SK-N-SH treated with all-trans-retinoic acid at 6 μM for 48 hours (cell line): Measurements from ENCODE around the gene BHLHA15.

Experiments
- ARNTL ChIP-seq: fragments of 450-650 bp; formaldehyde crosslinking; IDR thresholded peaks from 2 replicates; pipeline ENCODE4 v1.5.0; 2020; ENCODE audit warnings: low read depth, mild to moderate bottlenecking, moderate library complexity, borderline replicate concordance
- PATZ1 ChIP-seq: fragments of 250-450 bp; sonication (Bioruptor Pico); IDR thresholded peaks from 2 replicates; pipeline ENCODE4 v1.8.0; 2020; ENCODE audit warnings: mild to moderate bottlenecking, moderate library complexity, borderline replicate concordance
- POU6F1 ChIP-seq: fragments of 250-450 bp; sonication (Bioruptor Pico); IDR thresholded peaks from 2 replicates; pipeline ENCODE4 v1.8.0; 2021; ENCODE audit warnings: low read depth, mild to moderate bottlenecking, moderate library complexity, borderline replicate concordance
- PPARA ChIP-seq: fragments of 250-450 bp; sonication (Bioruptor Pico); IDR thresholded peaks from 2 replicates; pipeline ENCODE4 v1.5.0; 2020; ENCODE audit warnings: mild to moderate bottlenecking, borderline replicate concordance
- TCF4 ChIP-seq: fragments of 250-450 bp; sonication (Bioruptor Pico); IDR thresholded peaks from 2 replicates; pipeline ENCODE4 v1.8.0; 2021; ENCODE audit warnings: mild to moderate bottlenecking, moderate library complexity, borderline replicate concordance
- TOX ChIP-seq: fragments of 250-450 bp; sonication (Bioruptor Pico); IDR thresholded peaks from 2 replicates; pipeline ENCODE4 v1.8.0; 2021; ENCODE audit warnings: mild to moderate bottlenecking, moderate library complexity, borderline replicate concordance
- ZC3H10 ChIP-seq: fragments of 250-450 bp; sonication (Bioruptor Pico); IDR thresholded peaks from 2 replicates; pipeline ENCODE4 v1.5.1; 2021; ENCODE audit warnings: mild to moderate bottlenecking, moderate library complexity
- ZFP3 ChIP-seq: fragments of 250-450 bp; sonication (Bioruptor Pico); IDR thresholded peaks from 2 replicates; pipeline ENCODE4 v1.5.0; 2020; ENCODE audit warnings: mild to moderate bottlenecking, moderate library complexity

- no peak for TF ChIP-seq TCF4
- TF ChIP-seq POU6F1: no peak
- TF ChIP-seq PATZ1 (CRISPR knock-in tag): no peak
- TF ChIP-seq ARNTL (CRISPR knock-in tag): no peak
- no peak for TF ChIP-seq PPARA (CRISPR knock-in tag)
- no peak for TF ChIP-seq ZC3H10 (CRISPR knock-in tag)
- TF ChIP-seq ZFP3 (CRISPR knock-in tag): no peak
- no peak for TF ChIP-seq TOX
Observed at GRCh38 chr7:98256431-98256830, 45.2 kb downstream of the BHLHA15 start.
